Fibroblast of lung (primary cell): ENCODE measurements around the gene FANCG.

Source experiments
- EZH2 ChIP-seq: IDR thresholded peaks from 2 replicates; pipeline ENCODE4 v1.5.1; 2012; ENCODE audit warnings: low read length, control low read depth, mild to moderate bottlenecking; ENCODE audit errors: missing control alignments
- TF ChIP-seq, protein P1 (sequence below), 2 donors: IDR thresholded peaks in 1 of 2; conservative IDR thresholded peaks in 1 of 2; 1 replicate in 1 of 2; 2 replicates in 1 of 2; pipeline ENCODE4 v1.5.1; 2011 to 2012; ENCODE audit warnings: low read length in 2 of 2, control low read depth in 1 of 2, inconsistent platforms in 1 of 2, low read depth in 1 of 2, mild to moderate bottlenecking in 1 of 2

DNA sequence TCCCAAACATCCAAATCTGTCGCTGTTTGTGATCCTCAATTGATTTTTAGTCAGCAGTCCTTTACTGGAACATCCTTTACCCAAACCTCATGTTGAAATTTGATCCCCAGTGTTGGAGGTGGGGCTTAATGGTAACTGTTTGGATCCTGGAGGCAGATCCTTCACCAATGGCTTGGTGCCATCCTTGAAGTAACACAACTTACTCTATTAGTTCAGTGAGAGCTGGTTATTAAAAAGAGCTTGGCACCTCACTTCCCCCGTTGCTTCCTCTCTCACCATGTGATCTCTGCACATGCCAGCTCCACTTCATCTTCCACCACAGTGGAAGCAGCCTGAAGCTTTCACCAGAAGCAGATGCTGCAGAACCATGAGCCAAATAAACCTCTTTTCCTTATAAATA, 49.9 kb downstream of the FANCG start:
- TF ChIP-seq, protein P1, sequence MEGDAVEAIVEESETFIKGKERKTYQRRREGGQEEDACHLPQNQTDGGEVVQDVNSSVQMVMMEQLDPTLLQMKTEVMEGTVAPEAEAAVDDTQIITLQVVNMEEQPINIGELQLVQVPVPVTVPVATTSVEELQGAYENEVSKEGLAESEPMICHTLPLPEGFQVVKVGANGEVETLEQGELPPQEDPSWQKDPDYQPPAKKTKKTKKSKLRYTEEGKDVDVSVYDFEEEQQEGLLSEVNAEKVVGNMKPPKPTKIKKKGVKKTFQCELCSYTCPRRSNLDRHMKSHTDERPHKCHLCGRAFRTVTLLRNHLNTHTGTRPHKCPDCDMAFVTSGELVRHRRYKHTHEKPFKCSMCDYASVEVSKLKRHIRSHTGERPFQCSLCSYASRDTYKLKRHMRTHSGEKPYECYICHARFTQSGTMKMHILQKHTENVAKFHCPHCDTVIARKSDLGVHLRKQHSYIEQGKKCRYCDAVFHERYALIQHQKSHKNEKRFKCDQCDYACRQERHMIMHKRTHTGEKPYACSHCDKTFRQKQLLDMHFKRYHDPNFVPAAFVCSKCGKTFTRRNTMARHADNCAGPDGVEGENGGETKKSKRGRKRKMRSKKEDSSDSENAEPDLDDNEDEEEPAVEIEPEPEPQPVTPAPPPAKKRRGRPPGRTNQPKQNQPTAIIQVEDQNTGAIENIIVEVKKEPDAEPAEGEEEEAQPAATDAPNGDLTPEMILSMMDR (conservative IDR thresholded peaks at IDR 0.05 in 1 of 2, IDR thresholded peaks at IDR 0.05 in 1 of 2; ENCODE audit: low read depth in 1 of 2, low read length in 2 of 2): no peak
- TF ChIP-seq EZH2: no peak
